NCI-H1048 (cell line): ENCODE data around the gene CHCT1.
"Not testable (repeated sequence)": the region's sequence is repeated elsewhere in the genome, so short reads cannot be mapped to it uniquely, and the experiment has no call there.

Experiments used
- DNase-seq: peaks from one replicate; lab custom pipeline; 2025; lab: John Stamatoyannopoulos, UW

CHCT1 gene

DNA sequence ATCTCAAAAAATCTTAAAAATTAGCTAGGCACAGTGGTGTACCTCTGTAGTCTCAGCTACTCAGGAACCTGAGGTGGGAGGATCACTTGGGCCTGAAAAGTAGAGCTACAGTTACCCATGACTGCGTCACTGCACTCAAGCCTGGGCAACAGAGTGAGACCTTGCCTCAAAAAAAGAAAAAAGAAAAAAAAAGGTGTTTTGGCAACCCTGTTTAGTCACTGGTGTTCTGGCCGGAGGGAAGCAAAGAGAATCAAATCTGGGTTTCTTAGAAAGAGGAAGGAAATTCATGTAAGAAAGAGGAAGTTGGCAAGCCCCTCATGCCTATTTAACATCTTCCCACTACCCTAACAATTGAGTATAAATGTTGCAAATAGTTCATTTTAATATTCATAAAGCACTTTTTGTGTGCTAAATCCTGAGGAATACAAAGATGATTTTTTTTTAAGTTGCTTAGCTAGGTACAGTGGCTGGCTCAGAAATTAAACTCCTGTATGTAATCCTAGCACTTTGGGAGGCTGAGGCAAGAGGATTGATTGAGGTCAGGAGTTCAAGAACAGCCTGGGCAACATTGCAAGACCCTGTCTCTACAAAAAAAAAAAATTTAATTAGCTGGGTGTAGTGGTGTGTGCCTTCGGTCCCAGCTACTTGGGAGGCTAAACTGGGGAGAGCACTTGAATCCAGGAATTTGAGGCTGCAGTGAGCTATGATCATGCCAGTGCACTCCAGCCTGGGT lies 23.9 kb upstream of the CHCT1 start:
- no peak for DNase-seq

DNA sequence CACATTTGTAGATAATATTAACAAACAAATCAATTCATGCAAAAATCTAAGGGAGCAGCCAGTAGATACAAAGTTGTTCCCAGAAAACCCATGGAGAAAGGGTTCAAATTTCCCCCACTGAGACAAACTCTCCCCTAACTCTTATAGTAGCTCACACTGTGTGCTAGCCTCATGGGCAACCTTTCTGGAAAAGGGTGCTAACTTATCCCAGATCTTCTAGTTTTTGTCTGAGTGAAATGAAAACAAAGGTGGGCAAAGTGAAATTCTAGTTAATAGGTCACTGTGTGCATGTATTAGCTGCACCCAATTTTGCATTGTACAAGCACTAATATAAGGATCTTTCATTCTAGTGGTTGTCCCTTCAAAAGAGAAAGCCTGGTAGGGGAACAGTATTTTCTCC lies 20.5 kb upstream of the CHCT1 start:
- DNase-seq: no peak

DNA sequence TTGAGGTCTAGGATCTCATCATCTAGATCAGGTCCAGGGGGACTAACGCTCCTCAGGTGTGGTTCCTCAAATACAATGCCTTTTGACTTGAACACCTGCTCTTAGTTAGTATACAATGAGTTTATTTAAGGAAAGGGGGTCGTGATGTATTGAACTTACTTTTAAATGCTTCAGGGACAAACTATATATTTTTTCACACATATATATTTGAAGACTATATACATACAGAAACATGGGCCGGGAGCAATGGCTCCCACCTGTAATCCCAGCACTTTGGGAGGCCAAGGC lies 18.8 kb upstream of the CHCT1 start:
- no peak for DNase-seq

DNA sequence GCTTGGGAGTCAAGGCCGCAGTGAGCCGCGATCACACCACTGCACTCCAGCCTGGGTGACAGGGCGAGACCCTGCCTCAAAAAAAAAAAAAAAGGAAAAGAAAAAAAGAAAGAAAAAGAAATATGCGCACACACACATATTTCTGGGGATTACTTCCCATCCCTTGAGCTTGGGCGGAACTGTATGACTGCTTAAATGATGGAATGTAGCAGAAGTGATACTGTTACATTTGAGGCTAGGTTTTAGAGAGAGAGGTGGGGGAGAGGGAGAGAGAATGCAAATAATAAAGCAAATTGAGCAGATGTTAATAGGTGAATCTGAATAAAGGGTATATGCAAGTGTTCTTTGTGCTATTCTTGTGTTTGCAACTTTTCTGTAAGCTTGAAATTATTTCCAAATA lies 18.3 kb upstream of the CHCT1 start:
- DNase-seq: no peak

DNA sequence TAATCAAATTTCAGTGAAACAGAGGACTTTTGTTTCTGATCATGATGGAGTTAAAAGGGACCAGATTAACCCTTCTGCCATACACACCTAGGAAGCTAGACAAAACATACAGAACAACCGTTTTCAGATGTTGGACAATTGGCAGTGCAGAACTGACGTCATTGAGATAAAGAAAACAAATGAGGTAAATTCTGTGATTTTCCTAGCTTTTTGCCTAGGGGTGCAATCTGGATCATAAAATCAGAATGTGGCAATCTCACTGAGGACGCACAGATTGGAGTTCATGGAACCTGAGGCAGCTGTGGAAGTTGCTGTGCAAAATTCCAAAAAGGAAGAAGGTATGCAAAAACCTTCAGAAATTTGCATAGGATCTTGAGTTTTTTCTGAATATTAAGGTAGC lies 15.4 kb upstream of the CHCT1 start:
- no peak for DNase-seq

DNA sequence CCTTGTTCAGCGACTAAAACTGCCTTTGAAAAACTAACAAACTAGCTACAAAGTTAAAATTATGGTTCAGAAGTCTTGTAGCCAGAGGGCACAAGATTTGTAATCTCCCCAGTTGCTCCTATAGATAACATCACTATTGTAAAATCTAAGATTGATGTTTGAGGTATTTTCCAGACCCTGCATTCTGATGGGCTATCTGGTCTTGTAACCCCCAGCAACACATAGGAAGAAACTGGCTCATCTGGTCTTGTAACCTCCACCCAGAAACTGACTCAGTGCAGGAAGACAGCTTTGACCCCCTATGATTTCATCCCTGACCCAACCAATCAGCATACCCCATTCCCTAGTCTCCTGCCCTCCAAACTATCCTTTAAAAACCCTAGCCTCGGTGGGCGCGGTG lies 12.3 kb upstream of the CHCT1 start:
- DNase-seq: no peak

DNA sequence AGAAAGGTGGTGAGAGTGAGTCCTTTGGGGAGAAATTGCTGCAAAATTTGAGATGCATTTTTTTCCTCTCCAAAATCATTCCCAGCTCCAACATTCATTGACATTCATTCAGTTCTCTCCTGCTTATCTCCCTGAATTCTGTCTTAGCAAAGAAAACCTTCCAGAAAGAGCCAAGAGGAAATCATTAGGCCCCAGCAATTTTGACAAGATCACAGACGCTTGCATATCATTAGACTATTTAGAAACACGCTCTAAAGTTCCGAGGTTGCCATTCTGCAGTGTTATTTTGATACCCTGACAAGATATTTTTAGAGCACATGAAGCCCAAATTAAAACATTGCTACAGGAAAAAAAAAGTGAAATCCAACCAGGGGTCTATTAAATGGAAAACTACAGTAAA lies 9.6 kb upstream of the CHCT1 start:
- no peak for DNase-seq

DNA sequence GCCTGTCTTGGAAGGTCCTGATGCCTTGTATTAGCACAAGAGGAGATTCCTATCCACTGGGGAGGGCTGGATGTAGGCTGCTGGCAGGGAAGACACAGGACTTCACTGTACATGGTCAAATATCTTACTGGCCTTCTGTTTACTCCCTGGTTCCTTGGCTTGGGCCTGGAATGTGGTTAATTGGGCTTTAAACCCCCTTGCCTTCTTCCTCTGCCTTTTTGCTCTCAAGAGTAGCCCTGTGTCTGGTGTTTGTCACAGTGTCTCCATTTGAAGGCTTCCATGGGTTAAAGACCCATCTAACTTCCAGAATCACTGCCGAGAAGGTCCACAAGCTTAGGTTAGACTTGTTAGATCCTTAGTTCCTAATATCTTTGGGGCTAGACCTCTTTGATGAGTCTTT lies 7.1 kb upstream of the CHCT1 start:
- DNase-seq: no peak

DNA sequence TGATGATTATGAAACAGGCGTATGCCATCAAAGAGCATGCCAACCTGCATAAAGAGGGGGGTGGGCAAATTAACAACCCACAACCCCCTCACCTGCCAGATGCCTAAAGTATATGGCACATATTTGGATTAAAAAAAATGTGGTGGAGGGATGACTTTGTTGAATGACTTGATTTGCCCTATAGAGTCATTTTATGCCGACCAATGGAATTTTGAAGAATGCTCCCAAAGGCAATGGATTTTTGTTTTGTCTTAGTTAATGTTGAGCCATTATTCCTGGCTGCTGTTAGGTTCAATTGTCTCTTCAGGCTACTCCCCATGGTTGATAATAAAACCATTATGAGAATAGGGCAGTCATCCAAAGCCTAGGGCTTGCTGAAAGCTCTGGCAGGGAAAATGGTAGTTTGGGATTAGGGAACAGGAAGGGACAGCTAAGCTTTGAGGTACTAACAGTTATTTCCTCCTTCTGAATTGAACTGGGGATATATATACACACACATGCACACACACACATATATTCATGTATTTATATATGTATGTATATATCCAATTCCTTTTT lies 5.8 kb upstream of the CHCT1 start:
- DNase-seq: no peak

DNA sequence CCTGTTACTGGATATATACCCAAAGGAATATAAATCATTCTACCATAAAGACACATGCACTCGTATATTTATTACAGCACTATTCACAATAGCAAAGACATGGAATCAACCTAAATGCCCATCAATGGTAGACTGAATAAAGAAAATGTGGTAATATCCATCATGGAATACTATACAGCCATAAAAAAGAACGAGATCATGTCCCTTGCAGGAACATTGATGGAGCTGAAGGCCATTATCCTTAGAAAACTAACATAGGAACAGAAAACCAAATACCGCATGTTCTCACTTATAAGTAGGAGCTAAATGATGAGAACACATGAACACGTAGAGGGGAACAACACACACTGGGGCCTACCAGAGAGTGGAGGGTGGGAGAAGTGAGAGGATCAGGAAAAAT lies 3.3 kb upstream of the CHCT1 start:
- not testable (repeated sequence) for DNase-seq

DNA sequence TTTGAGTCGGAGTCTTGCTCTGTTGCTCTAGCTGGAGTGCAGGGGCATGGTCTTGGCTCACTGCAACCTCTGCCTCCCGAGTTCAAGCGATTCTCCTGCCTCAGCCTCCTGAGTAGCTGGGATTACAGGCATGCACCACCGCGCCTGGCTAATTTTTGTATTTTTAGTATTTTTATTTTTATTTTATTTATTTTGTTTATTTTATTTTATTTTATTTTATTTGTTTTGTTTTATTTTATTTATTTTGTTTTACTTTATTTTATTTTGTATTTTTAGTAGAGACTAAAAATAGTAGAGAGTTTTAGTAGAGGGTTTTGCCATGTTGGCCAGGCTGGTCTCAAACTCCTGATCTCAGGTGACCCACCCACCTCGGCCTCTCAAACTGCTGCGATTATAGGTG lies 2.4 kb upstream of the CHCT1 start:
- DNase-seq: not testable (repeated sequence)

DNA sequence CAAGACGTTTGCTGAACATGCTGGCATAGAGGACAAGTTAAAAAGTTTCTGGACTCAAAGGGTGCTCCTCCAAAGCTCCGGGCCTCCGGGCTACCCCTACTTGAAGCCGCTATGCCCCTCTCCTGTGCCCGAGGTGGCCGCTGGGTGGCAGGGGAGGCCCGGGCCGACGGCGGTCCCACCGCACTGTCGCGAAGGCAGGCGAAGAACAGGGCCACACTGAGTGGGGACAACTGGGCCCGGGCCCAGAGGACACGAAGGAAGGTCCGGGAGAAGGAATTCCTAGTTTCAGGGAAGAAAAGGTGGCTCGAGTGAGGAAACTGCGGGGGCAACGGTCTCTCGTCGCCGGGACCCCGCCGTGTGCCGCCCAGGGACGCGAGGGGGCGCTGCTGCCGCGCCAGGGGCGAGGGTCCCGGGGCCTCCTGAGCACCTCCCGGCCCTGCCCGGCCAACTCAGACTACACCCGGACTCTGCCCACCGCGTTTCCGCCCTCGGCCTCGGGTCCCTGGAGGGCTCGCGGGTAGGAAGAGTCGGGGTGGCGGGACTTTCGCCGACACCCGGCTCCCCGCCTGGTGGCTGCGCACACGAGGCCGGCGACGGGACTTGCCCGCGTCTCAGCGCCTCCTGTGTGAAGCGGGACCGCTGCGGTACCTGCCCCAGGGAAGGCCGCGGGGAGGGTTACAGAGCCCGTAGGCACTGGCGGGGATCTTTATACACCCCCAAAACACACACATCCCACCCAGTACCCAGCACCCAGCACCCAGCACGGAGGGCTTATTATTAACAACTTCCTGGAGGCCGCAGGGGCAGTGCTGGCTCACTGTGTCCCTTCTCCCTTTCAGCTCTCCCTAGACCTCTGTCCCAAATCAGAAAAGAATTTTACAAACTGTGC lies 772 bp upstream of the CHCT1 start:
- DNase-seq: no peak

DNA sequence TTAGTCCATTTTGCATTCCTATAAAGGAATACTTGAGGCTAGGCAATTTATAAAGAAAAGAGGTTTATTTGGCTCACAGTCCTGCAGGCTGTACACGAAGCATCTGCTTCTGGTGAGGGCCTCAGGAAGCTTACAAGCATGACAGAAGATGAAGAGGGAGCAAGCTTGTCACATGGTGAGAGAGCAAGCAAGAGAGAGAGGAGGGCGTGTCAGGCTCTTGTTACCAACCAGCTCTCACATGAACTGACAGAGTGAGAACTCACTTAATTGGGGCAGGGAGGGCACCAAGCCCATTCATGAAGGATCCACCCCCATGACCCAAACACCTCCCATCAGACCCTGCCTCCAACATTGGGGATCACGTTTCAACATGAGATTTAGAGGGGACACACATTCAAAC lies 1.6 kb downstream of the CHCT1 start:
- DNase-seq: no peak

DNA sequence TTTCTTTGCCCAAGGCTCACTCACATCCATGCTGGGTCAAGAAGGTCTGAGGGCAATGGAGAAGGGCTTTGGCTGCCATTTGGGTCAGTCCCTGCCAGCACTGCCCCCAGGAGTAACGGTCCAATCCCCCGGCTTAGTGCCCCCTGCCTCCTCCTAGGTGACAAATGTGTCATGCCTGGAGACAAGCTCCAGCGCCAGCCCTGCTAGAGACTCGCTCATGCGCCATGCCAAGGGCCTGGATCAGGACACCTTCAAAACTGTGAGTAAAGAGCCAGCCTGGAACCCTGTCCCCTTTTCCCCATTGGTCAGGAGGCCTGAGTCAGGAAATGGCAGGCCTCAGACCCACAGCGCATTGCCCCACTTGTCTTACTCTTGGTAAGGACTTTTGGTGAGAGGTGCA lies 3.3 kb downstream of the CHCT1 start:
- no peak for DNase-seq

DNA sequence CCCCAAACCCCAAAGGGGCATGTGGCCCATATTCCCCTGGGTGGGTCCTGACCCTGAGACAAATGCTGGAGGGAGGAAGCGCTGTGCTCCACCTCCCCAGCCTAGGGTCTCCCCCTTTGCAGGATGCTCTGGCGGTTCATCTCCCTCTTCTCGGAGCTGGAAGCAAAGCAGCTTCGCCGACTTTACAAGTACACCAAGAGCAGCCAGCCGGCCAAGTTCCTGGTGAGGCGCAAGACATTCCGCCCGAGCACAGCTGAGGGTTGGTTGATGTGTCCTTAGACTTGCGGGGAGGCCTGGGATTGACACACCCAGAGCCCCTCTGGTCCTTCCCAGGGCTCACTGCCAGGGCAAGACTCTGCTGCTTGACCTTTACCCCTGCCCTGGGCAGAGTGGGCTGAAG lies 4.3 kb downstream of the CHCT1 start:
- no peak for DNase-seq

DNA sequence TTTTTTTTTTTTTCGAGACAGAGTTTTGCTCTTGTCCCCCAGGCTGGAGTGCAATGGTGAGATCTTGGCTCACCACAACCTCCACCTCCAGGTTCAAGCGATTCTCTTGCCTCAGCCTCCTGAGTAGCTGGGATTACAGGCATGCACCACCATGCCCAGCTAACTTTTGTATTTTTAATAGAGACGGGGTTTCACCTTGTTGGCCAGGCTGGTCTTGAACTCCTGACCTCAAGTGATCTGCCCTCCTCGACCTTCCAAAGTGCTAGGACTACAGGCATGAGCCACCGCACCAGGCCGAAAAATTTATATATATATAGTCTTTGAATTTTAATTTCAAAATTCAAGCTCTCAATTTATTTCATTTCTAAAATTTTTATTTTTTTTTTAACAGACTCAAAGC lies 6.2 kb downstream of the CHCT1 start:
- not testable (repeated sequence) for DNase-seq

DNA sequence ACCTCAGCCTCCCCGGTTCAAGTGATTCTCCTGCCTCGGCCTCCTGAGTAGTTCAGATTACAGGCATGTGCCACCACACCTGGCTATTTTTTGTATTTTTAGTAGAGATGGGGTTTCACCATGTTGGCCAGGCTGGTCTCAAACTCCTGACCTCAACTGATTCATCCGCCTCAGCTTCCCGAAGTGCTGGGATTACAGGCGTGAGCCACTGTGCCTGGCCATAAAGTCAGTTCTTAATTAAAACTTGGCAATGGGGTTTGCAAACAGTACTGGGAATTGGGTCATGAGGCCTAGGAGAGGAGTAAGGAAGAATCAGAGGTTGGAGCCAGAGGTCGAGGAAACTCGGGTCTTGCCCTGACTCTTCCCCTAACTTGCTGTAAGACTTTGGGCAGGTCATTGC lies 8.3 kb downstream of the CHCT1 start:
- DNase-seq: not testable (repeated sequence)

DNA sequence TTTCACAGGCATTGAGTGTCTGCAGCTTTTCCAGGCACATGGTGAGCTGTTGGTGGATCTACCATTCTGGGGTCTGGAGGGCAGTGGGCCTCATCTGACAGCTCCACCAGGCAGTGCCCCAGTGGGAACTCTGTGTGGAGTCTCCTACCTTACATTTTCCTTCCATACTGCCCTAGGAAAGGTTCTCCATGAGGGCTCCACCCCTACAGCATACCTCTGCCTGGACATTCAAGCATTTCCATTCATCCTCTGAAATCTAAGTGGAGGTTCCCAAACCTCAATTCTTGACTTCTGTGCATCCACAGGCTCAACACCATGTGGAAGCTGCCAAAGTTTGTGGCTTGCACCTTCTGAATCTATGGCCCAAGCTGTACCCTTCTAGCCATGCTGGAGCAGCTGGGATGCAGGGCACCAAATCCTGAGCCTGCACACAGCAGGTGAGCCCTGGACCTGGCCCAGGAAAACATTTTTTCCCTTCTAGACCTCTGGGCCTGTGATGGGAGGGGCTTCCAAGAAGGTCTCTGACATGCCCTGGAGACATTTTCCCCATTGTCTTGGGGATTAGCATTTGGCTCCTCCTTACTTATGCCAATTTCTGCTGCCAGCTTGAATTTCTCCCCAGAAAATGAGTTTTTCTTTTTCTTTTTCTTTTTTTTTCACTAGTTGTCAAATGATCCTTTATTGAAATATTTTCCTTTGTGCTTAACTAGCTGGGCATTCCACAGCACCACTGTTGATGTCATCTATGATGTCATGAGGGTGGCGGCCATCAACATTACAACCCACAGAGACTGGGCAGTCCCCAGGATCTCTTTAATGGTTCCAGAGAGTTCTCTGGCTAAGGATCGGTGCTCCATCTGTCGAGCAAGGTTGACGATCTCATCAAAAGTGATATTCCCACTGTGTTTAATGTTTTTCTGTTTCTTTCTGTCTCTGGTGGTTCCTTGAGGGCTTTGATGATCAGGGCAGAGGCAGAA lies 11.0 kb downstream of the CHCT1 start:
- not testable (repeated sequence) for DNase-seq

DNA sequence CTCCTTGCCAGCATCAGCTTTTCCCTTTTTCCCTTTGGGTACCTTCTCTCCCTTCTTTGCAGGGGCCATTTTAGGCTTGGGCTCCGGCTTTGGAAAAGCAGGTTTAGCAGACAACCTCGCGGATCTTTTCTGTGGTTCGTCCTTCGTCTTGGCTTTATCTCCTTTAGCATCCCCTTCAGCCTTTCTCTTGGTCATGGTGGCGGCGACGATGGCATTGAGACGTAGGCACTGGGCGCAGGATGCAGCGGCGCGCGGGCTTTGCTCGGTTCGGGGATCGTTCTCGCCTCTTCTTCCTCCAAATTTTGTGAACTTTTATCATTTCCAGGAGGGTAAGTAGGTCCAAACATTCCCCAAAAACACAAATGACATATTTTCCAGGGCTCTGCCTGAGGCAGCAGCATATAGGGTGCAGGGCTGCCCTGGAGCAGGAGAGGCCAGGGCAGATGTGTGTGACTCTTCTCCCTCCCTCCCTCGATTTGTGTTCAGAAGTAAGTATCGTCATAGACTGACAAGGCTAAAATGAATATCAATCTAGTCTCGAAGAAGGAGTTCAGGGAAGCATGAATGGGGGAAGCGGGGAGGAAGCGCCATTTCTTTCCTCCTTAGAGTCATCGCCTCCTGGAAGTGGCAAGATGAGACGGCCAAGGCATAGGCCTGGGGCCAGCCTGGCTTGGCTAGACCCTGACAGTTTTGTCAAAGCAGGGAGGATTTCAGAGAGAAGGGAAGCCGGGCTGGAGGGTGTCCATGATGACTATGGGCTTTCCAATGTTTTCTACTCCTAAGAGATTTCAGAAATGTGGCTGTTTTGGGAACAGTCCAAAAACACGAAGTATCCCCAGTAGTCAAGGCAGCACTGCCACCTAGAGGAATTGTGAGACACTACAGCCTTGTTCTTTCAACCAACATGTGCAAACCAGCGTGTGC lies 13.2 kb downstream of the CHCT1 start:
- DNase-seq: peak; percentile 22

DNA sequence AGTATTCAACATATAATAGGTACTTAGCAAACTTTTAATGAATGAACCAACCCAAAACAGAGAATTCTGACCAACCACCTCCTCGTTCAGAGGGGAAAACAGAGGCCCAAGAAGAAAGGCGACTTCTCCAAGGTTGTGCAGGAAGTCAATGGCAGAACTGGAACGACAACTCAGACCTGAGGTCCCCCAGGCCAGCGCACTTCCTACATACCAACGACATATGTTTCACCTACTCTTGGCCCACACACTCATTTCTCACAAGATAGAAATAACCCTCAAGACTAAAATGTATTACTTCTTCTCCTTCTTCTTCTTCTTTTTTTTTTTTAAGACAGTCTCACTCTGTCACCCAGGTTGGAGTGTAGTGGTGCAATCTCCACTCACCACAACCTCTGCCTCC lies 14.4 kb downstream of the CHCT1 start:
- no peak for DNase-seq

DNA sequence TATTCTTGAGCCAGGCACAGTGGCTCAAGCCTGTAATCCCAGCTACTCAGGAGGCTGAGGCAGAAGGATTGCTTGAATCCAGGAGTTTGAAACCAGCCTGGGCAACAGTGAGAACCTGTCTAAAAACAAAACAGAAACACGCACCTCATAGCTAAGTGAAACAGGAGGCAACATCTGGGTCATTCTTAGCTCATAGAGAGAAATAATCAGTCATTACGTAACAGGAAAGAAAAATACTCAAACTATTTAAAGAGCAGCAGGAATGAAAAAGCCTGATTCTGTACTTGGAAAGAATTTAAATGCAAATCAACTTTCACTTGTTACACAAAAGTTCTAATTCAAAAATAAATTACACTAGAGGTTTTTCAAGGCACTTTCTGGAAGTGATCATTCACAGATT lies 17.2 kb downstream of the CHCT1 start:
- no peak for DNase-seq
